Pancreas (tissue), 10 donors: ENCODE results near the gene TET2. TPM values are rescaled to one million over a fixed set of nuclear protein-coding genes. Genes with fewer than 3 reads are reported as not detected.

Experiments used
- ATAC-seq, 4 donors: fragments of 200-7000 bp; cut with Tn5 transposase; one replicate each; pipeline versions ENCODE4 v1.8.0 to v1.9.1; 2020; ENCODE audit warnings: mild to moderate bottlenecking in 4 of 4, moderate library complexity in 4 of 4
- DNase-seq, 6 donors: peaks; one replicate each; pipeline ENCODE4 v3.0.0-alpha.2; 2020
- FAIRE-seq: peaks from 2 replicates; lab custom pipeline; 2012; peaks lifted over from hg19 to GRCh38; lab: Jason Lieb, UNC
- H3K27ac ChIP-seq, 4 donors: fragments of 200-600 bp; sonication (generic); 1 replicate in 3 of 4; 2 replicates in 1 of 4; pipeline versions ENCODE4 v1.5.0 to v1.8.0; 2020
- H3K27me3 ChIP-seq, 4 donors: fragments of 200-600 bp; one replicate each; pipeline ENCODE4 v1.8.0; 2021
- H3K36me3 ChIP-seq, 3 donors: fragments of 200-600 bp; sonication (generic) in 1 of 3; one replicate each; pipeline versions ENCODE4 v1.5.0 to v1.8.0; 2020 to 2021
- H3K4me1 ChIP-seq, 3 donors: fragments of 200-600 bp; one replicate each; pipeline ENCODE4 v1.8.0; 2021
- H3K4me3 ChIP-seq, 4 donors: fragments of 200-600 bp; sonication (generic) in 2 of 4; one replicate each; pipeline versions ENCODE4 v1.5.0 to v1.8.0; 2020 to 2021
- H3K9me3 ChIP-seq, 4 donors: fragments of 200-600 bp; one replicate each; pipeline ENCODE4 v1.8.0; 2021
- CTCF ChIP-seq, 4 donors: fragments of 200-600 bp; sonication (generic) in 3 of 4; IDR thresholded peaks; one replicate each; pipeline versions ENCODE4 v1.5.0 to v1.8.0; 2021; ENCODE audit warnings: antibody characterized with exemption in 4 of 4
- WGBS, 2 donors: extraction: QIAGEN DNeasy Blood & Tissue Kit; methylation state at CpG; one replicate each; pipeline ENCODE4 v1.1.7; 2013; 5-methylcytosine and 5-hydroxymethylcytosine counted together
- intact Hi-C, 3 donors: fragments of 100-400 bp; cut with DNase I; formaldehyde crosslinking; loops; one replicate each; pipeline versions ENCODE4 v1.11.1 to v1.14.2; 2022
- polyA plus RNA-seq, 2 donors: library from polyadenylated mRNA; stranded (reverse); fragments of 200-250 nt; gene quantifications; one replicate each; pipeline ENCODE4 v1.2.3, GENCODE V29; 2013
- total RNA-seq, 6 donors: library from RNA; stranded (reverse); fragmentation: NEBNext Ultra II Directional in 4 of 6; extraction: Animal tissue kit (Norgen Biotek cat#: 25700) in 4 of 6; gene quantifications; one replicate each; pipeline versions ENCODE4 v1.2.1 to v1.2.4, GENCODE V29; 2021 to 2023
- donor health status: healthy with polysubstance abuse.
- donor health status: DM: no; HTN: no; CAD: no; lungs with moderate emphysema.
- donor health status: DM: no; HTN: no; CAD: no.
- donor health status: control.
- donor health status: control.
- donor health status: Bipolar disorder and iron deficiency.
- donor health status: DM: yes; HTN: yes; CAD: no.
- donor health status: DM: no; HTN: no; CAD: no.
- donor health status: DM: no; HTN: no; CAD: no.
- donor health status: DM: yes; HTN: yes; CAD: no.

TET2 gene
- total and polyA plus RNA-seq, 8 donors, result 2.5 to 16.5 (median 7.4) TPM

- H3K9me3 ChIP-seq, result no peaks in the 10 kb centered on the region
- no peak for TF ChIP-seq CTCF (IDR thresholded peaks at IDR 0.05)
- no peak for ATAC-seq
- 76 to 89% methylated on average over 1 of the region's 1 CpG for WGBS, 2 donors
- intact Hi-C loops, result no loop called here
- no peak overlapping the region for H3K4me3 ChIP-seq
- no peak for FAIRE-seq
- H3K36me3 ChIP-seq, result no peaks in the 10 kb centered on the region
- H3K27me3 ChIP-seq, result no peaks in the 10 kb centered on the region
- DNase-seq, result no peak
- H3K4me1 ChIP-seq, result no peaks in the 10 kb centered on the region
- no peak overlapping the region for H3K27ac ChIP-seq
Observed at GRCh38 chr4:105171912-105172311, 25.2 kb downstream of the TET2 start.

- TF ChIP-seq CTCF (IDR thresholded peaks at IDR 0.05), result no peak
- intact Hi-C loops, result no loop called here
- ATAC-seq, result no peak
- no peak overlapping the region for H3K27ac ChIP-seq
- FAIRE-seq, result peak; percentile 53
- H3K4me1 ChIP-seq, result no peaks in the 10 kb centered on the region
- H3K9me3 ChIP-seq, result no peaks in the 10 kb centered on the region
- 95 to 98% methylated on average over 2 of the region's 2 CpGs for WGBS, 2 donors
- H3K4me3 ChIP-seq, result no peak overlapping the region
- H3K36me3 ChIP-seq, result no peaks in the 10 kb centered on the region
- no peaks in the 10 kb centered on the region for H3K27me3 ChIP-seq
- DNase-seq, result no peak
Observed at GRCh38 chr4:105174098-105174497, 27.4 kb downstream of the TET2 start.

GRCh38 chr4:105179539-105180401 is 33.1 kb downstream of the TET2 start:
- peaks cover 5 to 23% (median 10%) of the 10 kb centered on the region in 3 donors for H3K4me1 ChIP-seq
- no peak for FAIRE-seq
- TF ChIP-seq CTCF (IDR thresholded peaks at IDR 0.05), result no peak
- no peak for DNase-seq
- H3K9me3 ChIP-seq, result no peaks in the 10 kb centered on the region
- peak overlapping the region in 1 of 4 donors; percentile 2 for H3K27ac ChIP-seq
- H3K36me3 ChIP-seq, result no peaks in the 10 kb centered on the region
- no peak overlapping the region for H3K4me3 ChIP-seq
- no peaks in the 10 kb centered on the region for H3K27me3 ChIP-seq
- ATAC-seq, result peak; percentile 70 to 74 (median 72)
- intact Hi-C loops, result no loop called here

GRCh38 chr4:105181259-105181658 is 34.6 kb downstream of the TET2 start:
- Histone ChIP-seq H3K4me3 (no peak overlapping the region), H3K36me3 (no peaks in the 10 kb centered on the region), H3K27ac (no peak overlapping the region), H3K9me3 (no peaks in the 10 kb centered on the region), H3K4me1 (peaks cover 5 to 23% (median 10%) of the 10 kb centered on the region in 3 donors), H3K27me3 (no peaks in the 10 kb centered on the region)
- no peak for FAIRE-seq
- ATAC-seq, result no peak
- no peak for TF ChIP-seq CTCF (IDR thresholded peaks at IDR 0.05)
- intact Hi-C loops, result no loop called here
- WGBS, 2 donors, result 82 to 85% methylated on average over 2 of the region's 2 CpGs
- no peak for DNase-seq

GRCh38 chr4:105182211-105182610 is 35.5 kb downstream of the TET2 start:
- no peaks in the 10 kb centered on the region for H3K36me3 ChIP-seq
- intact Hi-C loops, result no loop called here
- TF ChIP-seq CTCF (IDR thresholded peaks at IDR 0.05), result no peak
- FAIRE-seq (no peak), ATAC-seq (no peak), DNase-seq (no peak)
- no peak overlapping the region for H3K4me3 ChIP-seq
- 31 to 45% methylated on average over 3 of the region's 3 CpGs for WGBS, 2 donors
- H3K27ac ChIP-seq, result no peak overlapping the region
- H3K27me3 ChIP-seq, result no peaks in the 10 kb centered on the region
- H3K9me3 ChIP-seq, result no peaks in the 10 kb centered on the region
- peaks cover 5 to 30% (median 10%) of the 10 kb centered on the region in 3 donors for H3K4me1 ChIP-seq
